ENCODE data around the gene ATG4B. TPM values are rescaled to one million over a fixed set of nuclear protein-coding genes. Genes with fewer than 3 reads are reported as not detected.

The ATG4B gene
- total and polyA plus RNA-seq, 7 experiments from 2014 or later = 49.7 to 131 (median 91.5) TPM

DNA sequence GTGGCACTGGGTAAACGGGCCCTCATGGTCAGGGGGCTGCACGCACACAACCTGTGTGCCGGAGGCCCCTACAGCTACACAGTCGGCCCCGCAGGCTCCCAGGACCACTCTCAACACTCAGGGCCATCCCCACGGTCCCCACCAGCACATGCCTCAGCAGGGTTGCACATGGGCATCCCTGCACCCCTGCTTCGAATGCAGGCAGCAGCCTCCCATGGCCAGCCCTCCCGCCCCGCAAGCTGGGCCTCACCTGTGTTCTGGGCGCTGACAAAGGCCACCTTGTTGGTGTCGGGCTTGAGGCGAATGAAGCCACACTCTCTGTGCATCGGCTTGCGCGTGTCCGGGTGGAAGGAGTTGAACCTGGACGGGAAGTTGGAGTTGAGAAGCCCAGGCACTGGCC is 34.8 kb upstream of the ATG4B start:
- no peak overlapping the region for H3K4me3 ChIP-seq (ENCODE audit: low read length)
- intact Hi-C loops (cut with micrococcal nuclease) = no loop called here
- no peaks in the 10 kb centered on the region for H3K9me3 ChIP-seq (ENCODE audit: control insufficient read depth in 2 of 3, low read length in 3 of 3)
- no peaks in the 10 kb centered on the region for H3K4me1 ChIP-seq (ENCODE audit: control insufficient read depth in 2 of 2, insufficient read depth in 2 of 2, low read length in 2 of 2)
- Mint-ChIP-seq H3K36me3 (peaks cover 10 to 44% (median 13%) of the 10 kb centered on the region in 5 donors), H3K27ac (no peak overlapping the region), H3K4me3 (no peak overlapping the region), H3K27me3 (no peaks in the 10 kb centered on the region), H3K4me1 (peaks cover 0 to 8% (median 2%) of the 10 kb centered on the region in 7 donors), H3K9me3 (no peaks in the 10 kb centered on the region)
- ChIA-PET POLR2A (no interaction called here), CTCF (no interaction called here)
- no peaks in the 10 kb centered on the region for H3K27me3 ChIP-seq (ENCODE audit: control insufficient read depth in 2 of 2, insufficient read depth in 2 of 2, low read length in 2 of 2)
- no peak overlapping the region for H3K27ac ChIP-seq (ENCODE audit: low read depth, low read length)
- DNase-seq (no peak), ATAC-seq (no peak)
- H3K36me3 ChIP-seq (ENCODE audit: control insufficient read depth in 2 of 3, insufficient read depth in 3 of 3, low read length in 3 of 3) = peaks cover 7 to 36% (median 9%) of the 10 kb centered on the region in 3 experiments

- Histone ChIP-seq H3K27ac (ENCODE audit: low read depth, low read length) (no peak overlapping the region), H3K27me3 (ENCODE audit: control insufficient read depth in 2 of 2, insufficient read depth in 2 of 2, low read length in 2 of 2) (no peaks in the 10 kb centered on the region), H3K4me3 (ENCODE audit: low read length) (no peak overlapping the region), H3K4me1 (ENCODE audit: control insufficient read depth in 2 of 2, insufficient read depth in 2 of 2, low read length in 2 of 2) (peaks cover 0 to under 1% of the 10 kb centered on the region in 2 donors), H3K36me3 (ENCODE audit: control insufficient read depth in 2 of 3, insufficient read depth in 3 of 3, low read length in 3 of 3) (peaks cover 7 to 35% (median 8%) of the 10 kb centered on the region in 3 experiments), H3K9me3 (ENCODE audit: control insufficient read depth in 2 of 3, low read length in 3 of 3) (no peaks in the 10 kb centered on the region)
- H3K4me1 Mint-ChIP-seq = peaks cover 3 to 13% (median 5%) of the 10 kb centered on the region in 7 donors
- intact Hi-C loops (cut with micrococcal nuclease) = no loop called here
- H3K4me3 Mint-ChIP-seq = no peak overlapping the region
- ATAC-seq (no peak), DNase-seq (no peak)
- no peaks in the 10 kb centered on the region for H3K27me3 Mint-ChIP-seq
- CTCF ChIA-PET = interaction anchor here (0.6 kb wide), 1 partner anchor 9 kb away, joined by 3 read pairs; no protein-coding TSS in a partner anchor
- H3K9me3 Mint-ChIP-seq = no peaks in the 10 kb centered on the region
- POLR2A ChIA-PET = no interaction called here
- H3K36me3 Mint-ChIP-seq = peaks cover 10 to 38% (median 14%) of the 10 kb centered on the region in 5 donors
- H3K27ac Mint-ChIP-seq = no peak overlapping the region
These were observed 33.8 kb upstream of the ATG4B start for GRCh38 chr2:241603686-241604085.

- H3K4me3 Mint-ChIP-seq = no peak overlapping the region
These were observed 31.3 kb upstream of the ATG4B start for GRCh38 chr2:241606186-241606585.

DNA sequence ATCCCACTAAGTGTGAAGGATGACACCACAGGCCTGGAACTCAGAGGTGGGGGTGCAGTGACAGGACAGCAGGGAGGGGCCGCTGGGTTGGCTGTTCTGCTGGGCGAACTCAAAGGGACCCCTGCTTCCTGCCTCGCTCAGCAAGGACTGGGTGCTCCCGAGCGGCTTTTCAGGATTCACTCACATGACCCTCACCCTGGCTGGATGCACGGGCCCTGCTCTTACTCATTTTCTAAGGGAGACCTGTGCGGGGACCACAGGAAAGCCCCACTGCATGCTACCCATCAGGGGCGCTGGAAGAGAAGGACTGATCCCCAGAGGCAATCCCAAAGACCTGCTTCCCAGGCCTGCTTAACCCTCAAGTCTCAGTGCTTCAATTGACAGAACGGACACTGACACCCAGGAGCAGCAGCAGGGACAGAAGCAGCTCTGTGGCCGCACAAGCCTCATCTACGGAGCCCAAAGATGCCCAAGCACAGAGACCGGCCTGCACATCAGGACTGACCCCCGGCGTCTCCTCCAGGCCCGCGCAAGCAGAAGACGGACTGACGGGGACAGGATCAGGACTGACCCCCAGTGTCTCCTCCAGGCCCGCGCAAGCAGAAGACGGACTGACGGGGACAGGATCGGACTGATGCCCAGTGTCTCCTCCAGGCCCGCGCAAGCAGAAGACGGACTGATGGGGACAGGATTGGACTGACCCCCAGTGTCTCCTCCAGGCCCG is 30.2 kb upstream of the ATG4B start:
- peaks cover 5 to 23% (median 7%) of the 10 kb centered on the region in 3 experiments for H3K36me3 ChIP-seq (ENCODE audit: control insufficient read depth in 2 of 3, insufficient read depth in 3 of 3, low read length in 3 of 3)
- POLR2A ChIA-PET = no interaction called here

More at GRCh38 chr2:241606186-241606585, 31.3 kb upstream of the ATG4B start:
- DNase-seq (no peak), ATAC-seq (no peak)
- H3K4me1 Mint-ChIP-seq = peaks cover 16 to 22% (median 17%) of the 10 kb centered on the region in 7 donors
- intact Hi-C loops (cut with micrococcal nuclease) = no loop called here
- H3K4me1 ChIP-seq (ENCODE audit: control insufficient read depth in 2 of 2, insufficient read depth in 2 of 2, low read length in 2 of 2) = peaks cover 14 to 17% of the 10 kb centered on the region in 2 donors
- H3K9me3 ChIP-seq (ENCODE audit: control insufficient read depth in 2 of 3, low read length in 3 of 3) = no peaks in the 10 kb centered on the region
- H3K36me3 Mint-ChIP-seq = peaks cover 2 to 22% (median 6%) of the 10 kb centered on the region in 5 donors
- H3K36me3 ChIP-seq (ENCODE audit: control insufficient read depth in 2 of 3, insufficient read depth in 3 of 3, low read length in 3 of 3) = peaks cover 5 to 34% (median 7%) of the 10 kb centered on the region in 3 experiments
- CTCF ChIA-PET = no interaction called here
- no peak overlapping the region for H3K4me3 ChIP-seq (ENCODE audit: low read length)
- no peaks in the 10 kb centered on the region for H3K27me3 Mint-ChIP-seq
- POLR2A ChIA-PET = no interaction called here
- H3K9me3 Mint-ChIP-seq = no peaks in the 10 kb centered on the region
- no peaks in the 10 kb centered on the region for H3K27me3 ChIP-seq (ENCODE audit: control insufficient read depth in 2 of 2, insufficient read depth in 2 of 2, low read length in 2 of 2)
- H3K27ac Mint-ChIP-seq = no peak overlapping the region
- no peak overlapping the region for H3K27ac ChIP-seq (ENCODE audit: low read depth, low read length)

GRCh38 chr2:241608881-241609280 is 28.6 kb upstream of the ATG4B start:
- peak overlapping the region; percentile 54 to 79 (median 69) for H3K4me3 Mint-ChIP-seq
- Histone ChIP-seq H3K9me3 (ENCODE audit: control insufficient read depth in 2 of 3, low read length in 3 of 3) (no peaks in the 10 kb centered on the region), H3K4me1 (ENCODE audit: control insufficient read depth in 2 of 2, insufficient read depth in 2 of 2, low read length in 2 of 2) (peaks cover 14 to 17% of the 10 kb centered on the region in 2 donors), H3K36me3 (ENCODE audit: control insufficient read depth in 2 of 3, insufficient read depth in 3 of 3, low read length in 3 of 3) (peaks cover 5 to 15% (median 7%) of the 10 kb centered on the region in 3 experiments), H3K4me3 (ENCODE audit: low read length) (no peak overlapping the region), H3K27ac (ENCODE audit: low read depth, low read length) (no peak overlapping the region), H3K27me3 (ENCODE audit: control insufficient read depth in 2 of 2, insufficient read depth in 2 of 2, low read length in 2 of 2) (no peaks in the 10 kb centered on the region)
- no peak for ATAC-seq
- no peak for DNase-seq
- intact Hi-C loops (cut with micrococcal nuclease) = no loop called here
- CTCF ChIA-PET = no interaction called here
- peaks cover 0 to 12% (median 0%) of the 10 kb centered on the region in 5 donors for H3K36me3 Mint-ChIP-seq
- POLR2A ChIA-PET = no interaction called here
- H3K4me1 Mint-ChIP-seq = peaks cover 16 to 28% (median 24%) of the 10 kb centered on the region in 7 donors
- no peaks in the 10 kb centered on the region for H3K27me3 Mint-ChIP-seq
- no peaks in the 10 kb centered on the region for H3K9me3 Mint-ChIP-seq
- H3K27ac Mint-ChIP-seq = peak overlapping the region in 6 of 9 donors; percentile 9 to 70 (median 30)

More for the DNA sequence above, 30.2 kb upstream of the ATG4B start:
- H3K9me3 Mint-ChIP-seq = no peaks in the 10 kb centered on the region
- peak overlapping the region in 1 of 9 donors; percentile 23 for H3K27ac Mint-ChIP-seq
- ATAC-seq (no peak), DNase-seq (no peak)
- intact Hi-C loops (cut with micrococcal nuclease) = no loop called here
- CTCF ChIA-PET = interaction anchor here (0.6 kb wide), 1 partner anchor 18 kb away, joined by 3 read pairs; no protein-coding TSS in a partner anchor
- H3K4me3 Mint-ChIP-seq = no peak overlapping the region
- Histone ChIP-seq H3K4me3 (ENCODE audit: low read length) (no peak overlapping the region), H3K9me3 (ENCODE audit: control insufficient read depth in 2 of 3, low read length in 3 of 3) (no peaks in the 10 kb centered on the region), H3K4me1 (ENCODE audit: control insufficient read depth in 2 of 2, insufficient read depth in 2 of 2, low read length in 2 of 2) (peaks cover 14 to 17% of the 10 kb centered on the region in 2 donors), H3K27me3 (ENCODE audit: control insufficient read depth in 2 of 2, insufficient read depth in 2 of 2, low read length in 2 of 2) (no peaks in the 10 kb centered on the region), H3K27ac (ENCODE audit: low read depth, low read length) (no peak overlapping the region)
- H3K36me3 Mint-ChIP-seq = peaks cover 0 to 18% (median 4%) of the 10 kb centered on the region in 5 donors
- no peaks in the 10 kb centered on the region for H3K27me3 Mint-ChIP-seq
- peaks cover 16 to 28% (median 24%) of the 10 kb centered on the region in 7 donors for H3K4me1 Mint-ChIP-seq

GRCh38 chr2:241609859-241610793 is 27.4 kb upstream of the ATG4B start:
- Histone ChIP-seq H3K4me3 (ENCODE audit: low read length) (peak overlapping the region; percentile 53), H3K27me3 (ENCODE audit: control insufficient read depth in 2 of 2, insufficient read depth in 2 of 2, low read length in 2 of 2) (no peaks in the 10 kb centered on the region), H3K27ac (ENCODE audit: low read depth, low read length) (peak overlapping the region; percentile 61), H3K9me3 (ENCODE audit: control insufficient read depth in 2 of 3, low read length in 3 of 3) (no peaks in the 10 kb centered on the region), H3K36me3 (ENCODE audit: control insufficient read depth in 2 of 3, insufficient read depth in 3 of 3, low read length in 3 of 3) (peaks cover 5 to 15% (median 7%) of the 10 kb centered on the region in 3 experiments), H3K4me1 (ENCODE audit: control insufficient read depth in 2 of 2, insufficient read depth in 2 of 2, low read length in 2 of 2) (peaks cover 14 to 17% of the 10 kb centered on the region in 2 donors)
- H3K9me3 Mint-ChIP-seq = no peaks in the 10 kb centered on the region
- H3K4me3 Mint-ChIP-seq = peak overlapping the region in 9 of 10 donors; percentile 61 to 79 (median 71)
- ChIA-PET CTCF (interaction anchor here (1.6 kb wide), 1 partner anchor 28 kb away, joined by 5 read pairs; the partner anchor contains the start of gene ATG4B), POLR2A (interaction anchor here (0.5 to 0.6 kb wide), 2 partner anchors 531 to 1592 kb away, joined by 3 read pairs; no protein-coding TSS in a partner anchor)
- ATAC-seq = peak; percentile 99
- DNase-seq = peak; percentile 87 to 92 (median 90)
- H3K27me3 Mint-ChIP-seq = no peaks in the 10 kb centered on the region
- peak overlapping the region; percentile 9 to 95 (median 68) for H3K27ac Mint-ChIP-seq
- H3K36me3 Mint-ChIP-seq = peaks cover 0 to 12% (median 0%) of the 10 kb centered on the region in 5 donors
- H3K4me1 Mint-ChIP-seq = peaks cover 16 to 33% (median 24%) of the 10 kb centered on the region in 7 donors
- intact Hi-C loops (cut with micrococcal nuclease) = loop anchor here (1.0 to 10.0 kb wide), 11 partner anchors 27 to 1045 kb away; partner anchors contain the start of genes DUSP28 (in 2 of the 2), FARP2 (in 2 of the 2), RNPEPL1 (in 2 of the 2) and STK25 (in 2 of the 2)

All from naive thymus-derived CD4-positive, alpha-beta T cell (primary cell).